ENCODE results near the gene CEP95.

GRCh38 chr17:64555281-64555680 is 48.5 kb downstream of the CEP95 start:
- TF ChIP-seq EZH2 (IDR thresholded peaks at IDR 0.05) (no peak), POLR2AphosphoS5 (IDR thresholded peaks at IDR 0.05; ENCODE audit: borderline replicate concordance, low read depth, low read length) (no peak)

Measured in SK-N-MC (cell line).